OCI-LY7 (cell line): ENCODE measurements around the gene OXLD1. TPM values are rescaled to one million over a fixed set of nuclear protein-coding genes. Genes with fewer than 3 reads are reported as not detected.
A peak's percentile ranks its signal among the peaks of the same experiment; 100 is the strongest.

ENCODE experiments used
- BruUV-seq: library from RNA; stranded (reverse); fragments of 400-500 nt; replicated peaks from 2 replicates; lab custom pipeline; 2021; lab: Mats Ljungman, UMichigan
- CTCF ChIA-PET: fragments of 300-600 bp; sonication (Branson Sonifier 250); formaldehyde crosslinking; loops from one replicate; lab custom pipeline; 2022; ENCODE audit warnings: antibody characterized with exemption; ENCODE audit not compliant: unreplicated experiment; lab: Charles Lee
- POLR2A ChIA-PET: fragments of 300-600 bp; sonication (Branson Sonifier 250); formaldehyde crosslinking; loops from one replicate; lab custom pipeline; 2022; ENCODE audit warnings: antibody characterized with exemption; lab: Charles Lee
- DNase-seq: peaks from one replicate; pipeline ENCODE4 v3.0.0-alpha.2; 2015; ENCODE audit warnings: low spot score
- H2AFZ ChIP-seq: fragments of 200-600 bp; sonication (generic), shearing (Covaris generic); 2 replicates; pipeline ENCODE4 v1.6.1; 2014; ENCODE audit warnings: mild to moderate bottlenecking, antibody characterized with exemption, low read length, moderate library complexity
- H3K27ac ChIP-seq: fragments of 200-600 bp; sonication (generic); 2 replicates; pipeline ENCODE4 v1.5.1; 2014; ENCODE audit warnings: mixed run types, low read depth, mild to moderate bottlenecking, moderate library complexity, low read length, inconsistent platforms; ENCODE audit not compliant: poor library complexity, severe bottlenecking
- H3K36me3 ChIP-seq: fragments of 200-600 bp; sonication (generic); 2 replicates; pipeline ENCODE4 v1.6.1; 2014; ENCODE audit warnings: mild to moderate bottlenecking, antibody characterized with exemption, low read length, moderate library complexity, mixed read lengths; ENCODE audit not compliant: insufficient read depth
- H3K4me1 ChIP-seq: fragments of 200-600 bp; sonication (generic); 2 replicates; pipeline ENCODE4 v1.5.1; 2014; ENCODE audit warnings: mild to moderate bottlenecking, low read length; ENCODE audit not compliant: insufficient read depth, poor library complexity, severe bottlenecking
- H3K4me2 ChIP-seq: fragments of 200-600 bp; sonication (generic); 2 replicates; pipeline ENCODE4 v1.6.1; 2014; ENCODE audit warnings: mild to moderate bottlenecking, low read length
- H3K4me3 ChIP-seq: fragments of 200-600 bp; sonication (generic); 2 replicates; pipeline ENCODE4 v1.5.1; 2014; ENCODE audit warnings: mild to moderate bottlenecking, low read depth, low read length; ENCODE audit not compliant: poor library complexity, severe bottlenecking
- H3K79me2 ChIP-seq: fragments of 200-600 bp; sonication (generic); 2 replicates; pipeline ENCODE4 v1.6.1; 2016; ENCODE audit warnings: low read depth, mild to moderate bottlenecking, low read length, moderate library complexity, mixed read lengths; ENCODE audit not compliant: insufficient read depth
- H3K9me2 ChIP-seq: fragments of 200-600 bp; sonication (generic); 2 replicates; pipeline ENCODE4 v1.6.1; 2016; ENCODE audit warnings: mild to moderate bottlenecking, low read length, mixed read lengths; ENCODE audit not compliant: insufficient read depth
- H3K9me3 ChIP-seq: fragments of 200-600 bp; sonication (generic); 2 replicates; pipeline ENCODE4 v1.6.1; 2014; ENCODE audit warnings: mild to moderate bottlenecking, mixed run types, low read length, mixed read lengths
- H4K20me1 ChIP-seq: fragments of 200-600 bp; sonication (generic); 2 replicates; pipeline ENCODE4 v1.6.1; 2014; ENCODE audit warnings: mild to moderate bottlenecking, antibody characterized with exemption, low read length, moderate library complexity, mixed read lengths; ENCODE audit not compliant: insufficient read depth
- CTCF ChIP-seq: fragments of 200-600 bp; sonication (generic); conservative IDR thresholded peaks from 2 replicates; pipeline ENCODE4 v1.5.1; 2014; ENCODE audit warnings: mild to moderate bottlenecking, antibody characterized with exemption, low read length, moderate library complexity, mixed read lengths
- EZH2phosphoT487 ChIP-seq: fragments of 200-600 bp; sonication (generic); IDR thresholded peaks from 2 replicates; pipeline ENCODE4 v1.6.1; 2018; ENCODE audit warnings: low read depth, borderline replicate concordance, mild to moderate bottlenecking, mixed run types, antibody characterized with exemption, low read length, moderate library complexity, mixed read lengths
- intact Hi-C: fragments of 100-400 bp; cut with micrococcal nuclease; formaldehyde crosslinking; loops from one replicate; pipeline ENCODE4 v1.10.0; 2022; ENCODE audit not compliant: unreplicated experiment
- total RNA-seq, 2 experiments: library from RNA; depleted of rRNA in 1 of 2; stranded (reverse); fragments of >200 nt in 1 of 2; shearing (Covaris generic) in 1 of 2; gene quantifications; 2 replicates each; pipeline ENCODE4 v1.2.3, GENCODE V29; 2014 to 2022

The OXLD1 gene
- total RNA-seq, 2 experiments from 2014 or later, result 116 to 151 TPM

- H3K4me2 ChIP-seq, result peak within 1 kb of the TSS; percentile 93
- peak; percentile 100 for DNase-seq
- no peaks in the 10 kb centered on the region for H3K9me3 ChIP-seq
- ChIA-PET CTCF (interaction anchor here (0.6 to 0.7 kb wide), 2 partner anchors 8 to 51 kb away, joined by 3 to 4 read pairs; no protein-coding TSS in a partner anchor), POLR2A (interaction anchor here (0.6 to 1.7 kb wide), 5 partner anchors 15 to 165 kb away, joined by 3 to 12 read pairs (median 6); partner anchors contain the start of genes CCDC137, MRPL12 and OXLD1)
- H3K27ac ChIP-seq, result peak within 1 kb of the TSS; percentile 41
- H3K9me2 ChIP-seq, result no peaks in the 10 kb centered on the region
- H4K20me1 ChIP-seq, result peaks cover 5% of the 10 kb centered on the region; the same call in 1 of the 2 replicates
- intact Hi-C loops, result loop anchor here (1.0 to 5.0 kb wide), 4 partner anchors 17 to 413 kb away; partner anchors contain the start of genes FASN and MRPL12
- peak within 1 kb of the TSS; percentile 24; the same call in 1 of the 2 replicates for H2AFZ ChIP-seq
- TF ChIP-seq EZH2phosphoT487, result no peak
- TF ChIP-seq CTCF, result no peak
- H3K4me3 ChIP-seq, result peak within 1 kb of the TSS; percentile 78
- H3K79me2 ChIP-seq, result peaks cover 43% of the 10 kb centered on the region
- BruUV-seq, result no TSS peak
- H3K4me1 ChIP-seq, result peaks cover 23% of the 10 kb centered on the region
- peaks cover 44% of the 10 kb centered on the region for H3K36me3 ChIP-seq
Measured at GRCh38 chr17:81683584-81684441, 17.4 kb upstream of the OXLD1 start, which contains the start of the genes ARL16 and HGS. TSS of gene ARL16 (minus strand) at chr17:81683797. CDS start at chr17:81683753, 44 bp downstream. TSS of gene HGS (plus strand) at chr17:81684011. CDS start at chr17:81684067, 56 bp downstream.

GRCh38 chr17:81683208-81683583, 16.8 kb upstream of the OXLD1 start:
- peaks cover 5% of the 10 kb centered on the region; the same call in 1 of the 2 replicates for H4K20me1 ChIP-seq
- intact Hi-C loops, result loop anchor here (1.0 to 5.0 kb wide), 4 partner anchors 16 to 414 kb away; partner anchors contain the start of genes FASN and MRPL12
- H3K9me3 ChIP-seq, result no peaks in the 10 kb centered on the region
- H3K36me3 ChIP-seq, result peaks cover 38% of the 10 kb centered on the region
- DNase-seq, result no peak
- no TSS peak for BruUV-seq
- H2AFZ ChIP-seq, result peak overlapping the region; percentile 24; the same call in 1 of the 2 replicates
- H3K4me1 ChIP-seq, result peaks cover 23% of the 10 kb centered on the region
- H3K79me2 ChIP-seq, result peaks cover 43% of the 10 kb centered on the region
- H3K27ac ChIP-seq, result peak overlapping the region; percentile 29
- H3K4me3 ChIP-seq, result peak overlapping the region; percentile 78
- TF ChIP-seq EZH2phosphoT487 (no peak), CTCF (no peak)
- H3K4me2 ChIP-seq, result peak overlapping the region; percentile 93
- ChIA-PET CTCF (interaction anchor here (0.6 to 0.7 kb wide), 2 partner anchors 8 to 51 kb away, joined by 3 to 4 read pairs; no protein-coding TSS in a partner anchor), POLR2A (interaction anchor here (0.6 to 1.7 kb wide), 6 partner anchors 15 to 165 kb away, joined by 3 to 12 read pairs (median 6); partner anchors contain the start of genes CCDC137, MRPL12 and OXLD1)
- H3K9me2 ChIP-seq, result no peaks in the 10 kb centered on the region
